ENCODE data around the gene ZSWIM4. TPM values are rescaled to one million over a fixed set of nuclear protein-coding genes. Genes with fewer than 3 reads are reported as not detected.
A peak's percentile ranks its signal among the peaks of the same experiment; 100 is the strongest.

ZSWIM4 gene
- total and polyA plus RNA-seq, 8 donors = 5.5 to 14.3 (median 7.7) TPM

- H3K4me3 ChIP-seq = peak overlapping the region in 1 of 2 donors; percentile 22
- no peaks in the 10 kb centered on the region for H3K27me3 ChIP-seq
- no peaks in the 10 kb centered on the region for H3K9me3 ChIP-seq
- TF ChIP-seq CTCF (IDR thresholded peaks at IDR 0.05) = peak; percentile 99
- peak overlapping the region; percentile 13 to 83 for H3K27ac ChIP-seq
- DNase-seq (peak; percentile 90 to 100 (median 98)), ATAC-seq (peak; percentile 99)
- H3K36me3 ChIP-seq = no peaks in the 10 kb centered on the region
- peaks cover 14 to 45% of the 10 kb centered on the region in 2 donors for H3K4me1 ChIP-seq
- intact Hi-C loops (cut with DNase I) = loop anchor here (10.0 kb wide), 2 partner anchors 154 to 184 kb away; partner anchors contain the start of genes IL27RA (in 1 of the 2) and PALM3 (in 1 of the 2)
Observed at GRCh38 chr19:13880059-13881043, 85.1 kb downstream of the ZSWIM4 start.

- intact Hi-C loops (cut with DNase I) = loop anchor here (10.0 kb wide), 2 partner anchors 154 to 184 kb away; partner anchors contain the start of genes IL27RA (in 1 of the 2) and PALM3 (in 1 of the 2)
- peaks cover 14 to 45% of the 10 kb centered on the region in 2 donors for H3K4me1 ChIP-seq
- ATAC-seq = no peak
- no peaks in the 10 kb centered on the region for H3K27me3 ChIP-seq
- H3K36me3 ChIP-seq = no peaks in the 10 kb centered on the region
- no peak overlapping the region for H3K4me3 ChIP-seq
- peak overlapping the region in 1 of 2 donors; percentile 61 for H3K27ac ChIP-seq
- TF ChIP-seq CTCF (IDR thresholded peaks at IDR 0.05) = no peak
- no peak for DNase-seq
- no peaks in the 10 kb centered on the region for H3K9me3 ChIP-seq
Observed at GRCh38 chr19:13881251-13881691, 86.0 kb downstream of the ZSWIM4 start.

Small RNA genes lying within 50 kb of the gene (microRNA-seq; reads per million reads assigned to microRNA genes)
- gene MIR181C (265 to 366 reads per million in 2 donors), gene MIR181D (183 to 201 reads per million in 2 donors)

Other genes starting within 250 kb of the ZSWIM4 start
- 10 to 100 TPM; 29.0 TPM for gene MRI1, start 30.9 kb upstream of the ZSWIM4 start, total RNA-seq
- 10 to 100 TPM; 46.2 to 76.7 (median 49.2) TPM for gene MRI1, start 30.9 kb upstream of the ZSWIM4 start, polyA plus RNA-seq (ENCODE audit: insufficient read length in 6 of 6)
- 10 to 100 TPM; 64.8 to 77.0 TPM for gene C19orf53, start 21.0 kb upstream of the ZSWIM4 start, total RNA-seq
- gene C19orf53, start 21.0 kb upstream of the ZSWIM4 start, polyA plus RNA-seq (ENCODE audit: insufficient read length in 6 of 6) = 100 to 1,000 TPM in 3 of 6 donors, 10 to 100 TPM in 3; 78.2 to 116 (median 103) TPM
- gene NANOS3, start 81.7 kb downstream of the ZSWIM4 start, total RNA-seq = 1 to 10 TPM in 1 of 2 donors, under 1 TPM in 1; 0.89 to 1.8 TPM
- 1 to 10 TPM; 1.3 to 3.1 (median 2.1) TPM for gene NANOS3, start 81.7 kb downstream of the ZSWIM4 start, polyA plus RNA-seq (ENCODE audit: insufficient read length in 6 of 6)
- gene BRME1, start 110.7 kb downstream of the ZSWIM4 start, total RNA-seq = 1 to 10 TPM; 3.7 to 4.2 TPM
- gene BRME1, start 110.7 kb downstream of the ZSWIM4 start, polyA plus RNA-seq (ENCODE audit: insufficient read length in 6 of 6) = 1 to 10 TPM; 6.4 to 7.8 (median 7.3) TPM
- 10 to 100 TPM; 30.8 to 33.7 TPM for gene CC2D1A, start 110.8 kb downstream of the ZSWIM4 start, total RNA-seq
- gene CC2D1A, start 110.8 kb downstream of the ZSWIM4 start, polyA plus RNA-seq (ENCODE audit: insufficient read length in 6 of 6) = 10 to 100 TPM; 25.0 to 34.3 (median 29.4) TPM
- gene PODNL1, start 143.0 kb downstream of the ZSWIM4 start, total RNA-seq = 10 to 100 TPM in 1 of 2 donors, 1 to 10 TPM in 1; 1.3 to 17.9 TPM
- 1 to 10 TPM; 1.4 to 2.7 (median 1.7) TPM for gene PODNL1, start 143.0 kb downstream of the ZSWIM4 start, polyA plus RNA-seq (ENCODE audit: insufficient read length in 6 of 6)
- 10 to 100 TPM; 20.2 to 32.5 TPM for gene DCAF15, start 157.1 kb downstream of the ZSWIM4 start, total RNA-seq
- gene DCAF15, start 157.1 kb downstream of the ZSWIM4 start, polyA plus RNA-seq (ENCODE audit: insufficient read length in 6 of 6) = 10 to 100 TPM; 24.5 to 33.7 (median 29.3) TPM
- gene RFX1, start 210.9 kb downstream of the ZSWIM4 start, total RNA-seq = 10 to 100 TPM; 16.3 to 17.4 TPM
- gene RFX1, start 210.9 kb downstream of the ZSWIM4 start, polyA plus RNA-seq (ENCODE audit: insufficient read length in 6 of 6) = 10 to 100 TPM in 4 of 6 donors, 1 to 10 TPM in 2; 9.1 to 13.9 (median 12.1) TPM
- gene RLN3, start 232.7 kb downstream of the ZSWIM4 start, total RNA-seq = not detected
- not detected for gene RLN3, start 232.7 kb downstream of the ZSWIM4 start, polyA plus RNA-seq (ENCODE audit: insufficient read length in 6 of 6)
- 10 to 100 TPM; 14.0 to 17.4 TPM for gene IL27RA, start 236.3 kb downstream of the ZSWIM4 start, total RNA-seq
- gene IL27RA, start 236.3 kb downstream of the ZSWIM4 start, polyA plus RNA-seq (ENCODE audit: insufficient read length in 6 of 6) = 10 to 100 TPM in 1 of 6 donors, 1 to 10 TPM in 5; 6.7 to 11.1 (median 8.0) TPM

All from left lung (tissue), 10 donors.